Memory B cell (primary cell): ENCODE data around the gene S100A8.

Source experiments
- ATAC-seq: fragments of 150-1000 bp; cut with Tn5 transposase; 2 replicates; pipeline ENCODE4 v1.10.0; 2021; ENCODE audit warnings: low read depth, mild to moderate bottlenecking, moderate library complexity
- DNase-seq, 2 donors: peaks; one replicate each; pipeline ENCODE4 v3.0.0; 2022; ENCODE audit warnings: low spot score in 2 of 2
- H3K27ac Mint-ChIP-seq: one replicate; pipeline ENCODE4 v1.8.0; 2022; ENCODE audit warnings: mild to moderate bottlenecking, moderate library complexity, mixed read lengths
- H3K27me3 Mint-ChIP-seq: one replicate; pipeline ENCODE4 v1.8.0; 2022; ENCODE audit warnings: mixed read lengths
- H3K36me3 Mint-ChIP-seq: one replicate; pipeline ENCODE4 v1.8.0; 2022; ENCODE audit warnings: mild to moderate bottlenecking, mixed read lengths
- H3K4me1 Mint-ChIP-seq: one replicate; pipeline ENCODE4 v1.8.0; 2022; ENCODE audit warnings: mixed read lengths
- H3K4me3 Mint-ChIP-seq: one replicate; pipeline ENCODE4 v1.8.0; 2022; ENCODE audit warnings: mild to moderate bottlenecking, moderate library complexity, mixed read lengths
- H3K9me3 Mint-ChIP-seq: one replicate; pipeline ENCODE4 v1.8.0; 2022; ENCODE audit warnings: mixed read lengths

S100A8 gene

DNA sequence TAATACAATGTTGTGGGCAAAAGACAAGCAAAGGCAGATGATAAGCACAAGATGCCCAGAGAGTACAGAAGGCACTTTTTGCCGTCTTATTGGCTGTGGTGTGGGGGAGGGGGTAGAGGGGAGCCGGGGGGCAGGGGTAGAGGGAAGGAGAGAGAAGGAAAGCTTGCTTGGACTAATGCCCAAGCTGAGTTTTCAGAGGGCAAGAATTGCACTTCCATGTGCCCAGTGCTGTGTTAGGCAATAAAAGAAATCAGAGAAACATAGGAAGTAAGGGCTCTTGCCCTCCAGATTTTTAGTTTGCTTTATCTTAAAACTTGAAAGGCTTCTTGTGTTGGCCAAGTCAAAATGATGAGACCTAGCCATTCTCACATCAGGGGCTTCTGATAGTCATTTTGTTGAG is 23.8 kb downstream of the S100A8 start:
- no peak for DNase-seq
- H3K27me3 Mint-ChIP-seq, result peaks cover 28% of the 10 kb centered on the region

GRCh38 chr1:153366261-153366660 is 24.6 kb downstream of the S100A8 start:
- DNase-seq, result no peak
- Mint-ChIP-seq H3K36me3 (no peaks in the 10 kb centered on the region), H3K27me3 (peaks cover 25% of the 10 kb centered on the region), H3K4me1 (no peaks in the 10 kb centered on the region), H3K27ac (no peak overlapping the region), H3K9me3 (no peaks in the 10 kb centered on the region), H3K4me3 (no peak overlapping the region)
- ATAC-seq, result no peak

More for the DNA sequence above, 23.8 kb downstream of the S100A8 start:
- no peak overlapping the region for H3K27ac Mint-ChIP-seq
- H3K4me3 Mint-ChIP-seq, result no peak overlapping the region
- no peaks in the 10 kb centered on the region for H3K4me1 Mint-ChIP-seq
- ATAC-seq, result no peak
- H3K36me3 Mint-ChIP-seq, result no peaks in the 10 kb centered on the region
- H3K9me3 Mint-ChIP-seq, result no peaks in the 10 kb centered on the region

GRCh38 chr1:153365696-153366095 is 25.2 kb downstream of the S100A8 start:
- Mint-ChIP-seq H3K9me3 (no peaks in the 10 kb centered on the region), H3K27ac (no peak overlapping the region), H3K4me1 (no peaks in the 10 kb centered on the region), H3K36me3 (no peaks in the 10 kb centered on the region), H3K27me3 (peaks cover 29% of the 10 kb centered on the region), H3K4me3 (no peak overlapping the region)
- DNase-seq (no peak), ATAC-seq (no peak)

DNA sequence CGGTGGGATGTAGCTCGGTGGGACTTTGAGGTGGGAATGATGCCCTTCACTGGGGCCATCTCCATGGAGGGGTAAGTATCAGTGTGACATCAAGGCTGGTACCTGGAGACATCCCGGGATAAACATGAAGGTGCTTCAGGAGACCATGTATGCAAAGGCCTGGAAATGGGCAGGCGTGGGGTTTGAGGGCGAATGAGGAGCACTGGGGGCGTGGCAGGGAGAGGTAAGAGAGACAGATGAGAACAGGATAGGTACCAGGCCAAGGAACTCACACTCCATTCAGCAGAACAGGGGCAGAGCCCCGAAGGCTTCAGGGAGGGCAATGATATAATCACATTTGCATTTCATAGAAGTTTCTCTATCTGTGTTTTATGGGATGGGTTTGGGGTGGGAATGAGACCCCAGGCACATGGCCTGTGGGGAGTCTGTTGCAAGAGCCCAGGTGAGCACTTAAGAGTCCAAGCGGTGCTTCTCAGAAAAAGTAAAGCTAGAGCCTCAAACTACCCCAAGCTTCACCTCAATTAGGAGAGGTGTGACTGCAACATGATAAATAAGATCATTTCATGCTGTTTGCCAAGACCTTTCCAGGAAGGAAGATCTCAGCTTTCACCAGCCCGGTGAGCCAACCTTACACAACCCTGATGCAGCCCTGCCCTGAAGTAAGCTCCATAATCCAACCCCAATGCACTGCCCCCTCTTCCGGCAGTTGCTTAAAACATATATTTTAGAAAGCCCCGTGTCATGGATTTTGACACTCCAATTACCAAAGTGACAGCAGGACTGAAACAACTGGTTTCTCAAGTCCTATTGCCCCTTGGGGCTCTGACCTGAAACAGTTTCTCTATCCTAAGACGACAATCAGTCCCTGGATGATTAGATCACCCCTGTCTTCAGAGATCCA is 25.9 kb downstream of the S100A8 start:
- ATAC-seq (no peak), DNase-seq (no peak)
- Mint-ChIP-seq H3K4me1 (no peaks in the 10 kb centered on the region), H3K4me3 (no peak overlapping the region), H3K9me3 (no peaks in the 10 kb centered on the region), H3K27ac (no peak overlapping the region), H3K36me3 (no peaks in the 10 kb centered on the region), H3K27me3 (peaks cover 27% of the 10 kb centered on the region)

DNA sequence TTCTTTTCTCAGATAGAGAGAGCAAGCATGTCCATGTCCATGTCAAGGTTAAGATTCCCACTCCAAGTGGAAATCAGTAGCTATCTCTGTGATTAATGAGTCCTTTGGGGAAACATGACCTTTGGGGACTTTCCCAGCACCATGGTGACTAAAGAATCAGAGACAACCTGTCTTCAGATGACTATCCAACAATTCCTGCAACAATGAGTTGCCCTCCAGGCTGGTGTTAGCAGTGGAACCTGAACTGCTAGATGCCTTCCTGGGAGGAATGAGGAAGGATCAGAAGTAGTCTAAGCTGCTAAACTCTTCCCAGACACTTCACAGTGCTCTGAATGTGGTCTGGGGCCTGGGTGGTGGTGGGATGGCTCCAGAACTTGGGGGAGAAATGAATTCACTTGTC is 26.7 kb downstream of the S100A8 start:
- no peaks in the 10 kb centered on the region for H3K4me1 Mint-ChIP-seq
- no peak for DNase-seq
- no peaks in the 10 kb centered on the region for H3K36me3 Mint-ChIP-seq
- no peak overlapping the region for H3K27ac Mint-ChIP-seq
- peaks cover 24% of the 10 kb centered on the region for H3K27me3 Mint-ChIP-seq
- ATAC-seq, result no peak
- no peaks in the 10 kb centered on the region for H3K9me3 Mint-ChIP-seq
- no peak overlapping the region for H3K4me3 Mint-ChIP-seq

- DNase-seq (no peak), ATAC-seq (no peak)
- no peak overlapping the region for H3K4me3 Mint-ChIP-seq
- H3K27ac Mint-ChIP-seq, result no peak overlapping the region
- H3K36me3 Mint-ChIP-seq, result no peaks in the 10 kb centered on the region
- peaks cover 23% of the 10 kb centered on the region for H3K27me3 Mint-ChIP-seq
- no peaks in the 10 kb centered on the region for H3K4me1 Mint-ChIP-seq
- H3K9me3 Mint-ChIP-seq, result no peaks in the 10 kb centered on the region
Measured at GRCh38 chr1:153363641-153364040, 27.2 kb downstream of the S100A8 start.

DNA sequence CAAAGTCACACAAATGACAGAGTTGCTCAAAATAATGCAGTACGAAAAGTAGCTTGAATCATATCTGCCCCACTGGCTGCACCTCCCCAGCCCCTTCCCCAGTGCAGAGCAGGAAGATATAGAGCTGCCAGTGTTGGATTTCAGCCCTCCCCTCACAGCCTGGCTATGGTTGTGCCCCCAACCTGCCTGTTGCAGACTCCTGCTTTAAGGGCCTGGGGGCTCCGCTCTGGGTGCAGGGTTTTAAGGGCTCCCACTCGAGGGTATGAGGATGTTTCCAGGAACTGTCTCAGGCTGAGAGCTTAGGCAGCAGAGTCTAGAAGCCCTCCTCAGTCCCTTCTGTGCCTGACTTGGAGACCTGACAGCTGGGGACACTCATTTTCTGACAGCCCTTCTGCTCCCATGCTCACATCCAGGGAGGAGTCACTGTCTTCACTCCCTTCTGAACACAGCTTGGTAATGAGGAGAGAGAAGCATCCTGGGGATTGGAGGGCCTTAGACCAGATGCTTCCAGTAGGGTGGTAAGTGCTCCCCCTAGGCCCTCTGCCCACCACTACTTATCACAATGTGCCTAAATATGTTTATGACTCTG is 28.6 kb downstream of the S100A8 start:
- H3K27ac Mint-ChIP-seq, result no peak overlapping the region
- DNase-seq (no peak), ATAC-seq (no peak)
- no peaks in the 10 kb centered on the region for H3K36me3 Mint-ChIP-seq
- H3K4me1 Mint-ChIP-seq, result peaks cover 10% of the 10 kb centered on the region
- no peak overlapping the region for H3K4me3 Mint-ChIP-seq
- no peaks in the 10 kb centered on the region for H3K9me3 Mint-ChIP-seq
- H3K27me3 Mint-ChIP-seq, result peaks cover 30% of the 10 kb centered on the region

DNA sequence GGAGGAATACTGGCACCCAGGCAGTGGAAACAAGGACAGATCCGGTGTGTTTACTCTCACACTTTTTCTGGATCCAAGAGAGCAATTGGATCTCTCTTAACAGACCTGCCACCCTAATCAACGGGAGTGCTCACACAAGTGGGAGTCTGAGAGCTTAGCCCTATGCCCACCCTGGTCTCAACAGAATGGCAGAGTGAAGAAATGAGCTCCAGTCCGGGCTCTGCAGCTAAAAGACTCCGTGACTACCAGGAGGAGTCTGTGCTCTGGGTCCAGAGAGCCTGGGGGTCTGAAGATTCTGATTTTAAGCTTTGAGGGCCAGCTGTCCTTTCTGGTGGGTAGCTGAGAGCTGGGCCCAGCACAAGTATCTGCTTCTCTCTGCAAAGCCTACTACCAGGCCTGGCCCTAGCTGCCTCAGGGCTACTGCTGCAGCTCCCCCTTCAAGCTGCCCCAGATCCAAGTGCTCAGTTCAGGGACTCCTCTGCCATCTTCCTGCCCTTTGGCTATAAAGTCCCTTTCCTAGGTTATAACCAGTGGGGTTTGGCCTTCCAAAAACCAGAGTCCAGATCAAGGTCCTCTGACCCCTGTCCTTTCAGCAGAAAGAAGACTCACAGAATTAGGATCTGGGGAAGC is 29.3 kb downstream of the S100A8 start:
- H3K9me3 Mint-ChIP-seq, result no peaks in the 10 kb centered on the region
- ATAC-seq, result no peak
- H3K36me3 Mint-ChIP-seq, result no peaks in the 10 kb centered on the region
- peaks cover 30% of the 10 kb centered on the region for H3K27me3 Mint-ChIP-seq
- no peak for DNase-seq
- H3K27ac Mint-ChIP-seq, result no peak overlapping the region
- H3K4me3 Mint-ChIP-seq, result no peak overlapping the region
- H3K4me1 Mint-ChIP-seq, result peaks cover 12% of the 10 kb centered on the region

- Mint-ChIP-seq H3K36me3 (no peaks in the 10 kb centered on the region), H3K27me3 (peaks cover 25% of the 10 kb centered on the region), H3K4me3 (no peak overlapping the region), H3K4me1 (peaks cover 12% of the 10 kb centered on the region), H3K9me3 (no peaks in the 10 kb centered on the region), H3K27ac (no peak overlapping the region)
- DNase-seq (no peak), ATAC-seq (no peak)
Measured at GRCh38 chr1:153360592-153361479, 30.0 kb downstream of the S100A8 start.

- ATAC-seq, result no peak
- H3K4me3 Mint-ChIP-seq, result no peak overlapping the region
- no peaks in the 10 kb centered on the region for H3K9me3 Mint-ChIP-seq
- no peak for DNase-seq
- H3K27ac Mint-ChIP-seq, result no peak overlapping the region
- no peaks in the 10 kb centered on the region for H3K36me3 Mint-ChIP-seq
- H3K4me1 Mint-ChIP-seq, result peaks cover 12% of the 10 kb centered on the region
- peaks cover 25% of the 10 kb centered on the region for H3K27me3 Mint-ChIP-seq
Measured at GRCh38 chr1:153360190-153360589, 30.7 kb downstream of the S100A8 start.

DNA sequence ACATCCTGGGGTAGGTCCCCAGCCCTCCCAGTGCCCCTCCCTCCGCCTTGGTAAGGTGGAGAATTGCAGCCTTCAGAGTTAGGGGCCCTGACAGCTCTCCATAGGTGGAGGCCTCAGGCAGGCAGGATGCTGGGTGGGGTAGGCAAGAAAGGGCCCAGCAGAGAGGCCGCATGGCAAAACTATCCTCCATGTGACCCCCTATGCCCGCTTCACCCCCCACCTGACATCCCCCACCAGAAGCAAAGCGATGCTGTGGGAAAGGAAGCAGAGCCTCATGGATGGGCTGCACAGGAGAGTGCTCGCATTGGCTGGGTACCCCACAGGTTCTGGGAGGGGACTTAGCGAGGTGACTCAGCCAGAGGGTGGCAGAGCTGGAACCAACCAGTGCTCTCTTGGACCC is 31.6 kb downstream of the S100A8 start:
- no peak overlapping the region for H3K27ac Mint-ChIP-seq
- no peak for ATAC-seq
- DNase-seq, result no peak
- H3K4me3 Mint-ChIP-seq, result no peak overlapping the region
- H3K36me3 Mint-ChIP-seq, result no peaks in the 10 kb centered on the region
- H3K27me3 Mint-ChIP-seq, result peaks cover 23% of the 10 kb centered on the region
- peaks cover 12% of the 10 kb centered on the region for H3K4me1 Mint-ChIP-seq
- no peaks in the 10 kb centered on the region for H3K9me3 Mint-ChIP-seq

GRCh38 chr1:153358691-153358975 is 32.2 kb downstream of the S100A8 start:
- DNase-seq (no peak), ATAC-seq (no peak)
- no peak overlapping the region for H3K4me3 Mint-ChIP-seq
- H3K27me3 Mint-ChIP-seq, result peaks cover 23% of the 10 kb centered on the region
- no peaks in the 10 kb centered on the region for H3K36me3 Mint-ChIP-seq
- peaks cover 12% of the 10 kb centered on the region for H3K4me1 Mint-ChIP-seq
- H3K9me3 Mint-ChIP-seq, result no peaks in the 10 kb centered on the region
- no peak overlapping the region for H3K27ac Mint-ChIP-seq

DNA sequence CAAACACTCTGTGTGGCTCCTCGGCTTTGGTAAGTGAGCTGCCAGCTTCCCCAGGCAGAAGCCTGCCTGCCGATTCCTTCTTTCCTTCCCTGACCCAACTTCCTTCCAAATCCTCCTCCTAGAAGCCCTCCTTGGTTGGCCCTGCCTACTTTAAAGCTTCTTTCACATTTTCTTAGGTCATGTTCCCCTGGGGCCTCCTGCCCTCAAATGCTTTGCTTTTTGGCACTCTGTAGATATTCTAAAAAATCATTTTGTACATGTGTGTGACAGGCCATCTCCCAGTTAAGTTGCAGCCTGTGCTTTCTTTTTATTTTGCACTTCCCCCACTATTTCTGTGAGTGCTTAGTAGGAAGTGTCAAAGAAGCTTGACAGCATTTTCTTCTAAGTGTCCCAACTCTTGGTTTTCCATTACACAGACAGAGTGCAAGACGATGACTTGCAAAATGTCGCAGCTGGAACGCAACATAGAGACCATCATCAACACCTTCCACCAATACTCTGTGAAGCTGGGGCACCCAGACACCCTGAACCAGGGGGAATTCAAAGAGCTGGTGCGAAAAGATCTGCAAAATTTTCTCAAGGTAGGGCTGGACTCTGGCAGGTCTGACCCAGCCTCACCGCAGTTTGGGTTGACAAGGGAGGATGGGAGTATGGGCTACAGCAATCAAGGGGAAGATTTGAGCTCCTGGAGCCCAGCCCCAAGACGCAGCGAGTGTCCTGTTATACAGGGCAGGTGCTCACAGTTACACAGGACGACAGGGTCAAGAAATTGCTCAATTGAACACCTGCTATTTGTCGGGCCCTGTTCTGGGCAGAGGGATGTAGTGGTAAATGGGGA is 32.8 kb downstream of the S100A8 start, which contains the start of gene S100A9:
Gene S100A9 (plus strand): TSS at position 2 of the 838 bp plus-strand sequence. CDS start 430 bp downstream, at position 432.
- Mint-ChIP-seq H3K4me1 (peaks cover 12% of the 10 kb centered on the region), H3K27ac (no peak within 1 kb of the TSS), H3K4me3 (peak within 1 kb of the TSS; percentile 41), H3K9me3 (no peaks in the 10 kb centered on the region), H3K36me3 (no peaks in the 10 kb centered on the region), H3K27me3 (peaks cover 22% of the 10 kb centered on the region)
- no peak for DNase-seq
- no peak for ATAC-seq
